ENCODE results near the gene CDK1.

GRCh38 chr10:60823324-60823723 lies 45.0 kb downstream of the CDK1 start:
- no peak for TF ChIP-seq CTCF (IDR thresholded peaks at IDR 0.05)
- no peak for TF ChIP-seq MYBL2 (CRISPR knock-in tag; IDR thresholded peaks at IDR 0.05)
- TF ChIP-seq CREB1 (CRISPR knock-in tag; IDR thresholded peaks at IDR 0.05), result no peak
- TF ChIP-seq TEAD4 (CRISPR knock-in tag; IDR thresholded peaks at IDR 0.05), result no peak
- no peak for TF ChIP-seq USF2 (CRISPR knock-in tag; IDR thresholded peaks at IDR 0.05)
- TF ChIP-seq CBFB (CRISPR knock-in tag; IDR thresholded peaks at IDR 0.05; ENCODE audit: low read depth), result no peak
- TF ChIP-seq MXD4 (CRISPR knock-in tag; IDR thresholded peaks at IDR 0.05; ENCODE audit: borderline replicate concordance), result no peak
- TF ChIP-seq, protein P1, sequence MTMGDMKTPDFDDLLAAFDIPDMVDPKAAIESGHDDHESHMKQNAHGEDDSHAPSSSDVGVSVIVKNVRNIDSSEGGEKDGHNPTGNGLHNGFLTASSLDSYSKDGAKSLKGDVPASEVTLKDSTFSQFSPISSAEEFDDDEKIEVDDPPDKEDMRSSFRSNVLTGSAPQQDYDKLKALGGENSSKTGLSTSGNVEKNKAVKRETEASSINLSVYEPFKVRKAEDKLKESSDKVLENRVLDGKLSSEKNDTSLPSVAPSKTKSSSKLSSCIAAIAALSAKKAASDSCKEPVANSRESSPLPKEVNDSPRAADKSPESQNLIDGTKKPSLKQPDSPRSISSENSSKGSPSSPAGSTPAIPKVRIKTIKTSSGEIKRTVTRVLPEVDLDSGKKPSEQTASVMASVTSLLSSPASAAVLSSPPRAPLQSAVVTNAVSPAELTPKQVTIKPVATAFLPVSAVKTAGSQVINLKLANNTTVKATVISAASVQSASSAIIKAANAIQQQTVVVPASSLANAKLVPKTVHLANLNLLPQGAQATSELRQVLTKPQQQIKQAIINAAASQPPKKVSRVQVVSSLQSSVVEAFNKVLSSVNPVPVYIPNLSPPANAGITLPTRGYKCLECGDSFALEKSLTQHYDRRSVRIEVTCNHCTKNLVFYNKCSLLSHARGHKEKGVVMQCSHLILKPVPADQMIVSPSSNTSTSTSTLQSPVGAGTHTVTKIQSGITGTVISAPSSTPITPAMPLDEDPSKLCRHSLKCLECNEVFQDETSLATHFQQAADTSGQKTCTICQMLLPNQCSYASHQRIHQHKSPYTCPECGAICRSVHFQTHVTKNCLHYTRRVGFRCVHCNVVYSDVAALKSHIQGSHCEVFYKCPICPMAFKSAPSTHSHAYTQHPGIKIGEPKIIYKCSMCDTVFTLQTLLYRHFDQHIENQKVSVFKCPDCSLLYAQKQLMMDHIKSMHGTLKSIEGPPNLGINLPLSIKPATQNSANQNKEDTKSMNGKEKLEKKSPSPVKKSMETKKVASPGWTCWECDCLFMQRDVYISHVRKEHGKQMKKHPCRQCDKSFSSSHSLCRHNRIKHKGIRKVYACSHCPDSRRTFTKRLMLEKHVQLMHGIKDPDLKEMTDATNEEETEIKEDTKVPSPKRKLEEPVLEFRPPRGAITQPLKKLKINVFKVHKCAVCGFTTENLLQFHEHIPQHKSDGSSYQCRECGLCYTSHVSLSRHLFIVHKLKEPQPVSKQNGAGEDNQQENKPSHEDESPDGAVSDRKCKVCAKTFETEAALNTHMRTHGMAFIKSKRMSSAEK (CRISPR knock-in tag; IDR thresholded peaks at IDR 0.05; ENCODE audit: borderline replicate concordance), result no peak
- TF ChIP-seq ATF6 (CRISPR knock-in tag; IDR thresholded peaks at IDR 0.05), result no peak
- no peak for TF ChIP-seq ESRRA (CRISPR knock-in tag; IDR thresholded peaks at IDR 0.05; ENCODE audit: borderline replicate concordance)
- no peak for TF ChIP-seq NFE2L1 (CRISPR knock-in tag; IDR thresholded peaks at IDR 0.05)

Data from WTC11 (cell line).